Neural cell (in vitro differentiated cells): ENCODE data around the gene ALPG. TPM values are rescaled to one million over a fixed set of nuclear protein-coding genes. Genes with fewer than 3 reads are reported as not detected.
"Not testable (repeated sequence)": the region's sequence is repeated elsewhere in the genome, so short reads cannot be mapped to it uniquely, and the experiment has no call there.

Experiments used
- H2AFZ ChIP-seq: fragments of 200-600, 300-800 bp; sonication (generic), shearing (Covaris generic); 2 replicates; pipeline ENCODE4 v1.6.0; 2014; ENCODE audit warnings: low read depth, mild to moderate bottlenecking, antibody characterized with exemption, low read length, moderate library complexity
- H3F3A ChIP-seq: fragments of 200-600 bp; shearing (Covaris generic); 2 replicates; pipeline ENCODE4 v1.6.1; 2016; ENCODE audit warnings: mild to moderate bottlenecking, moderate library complexity, mixed read lengths, antibody characterized with exemption, low read length; ENCODE audit not compliant: insufficient read depth, poor library complexity, severe bottlenecking
- H3K27ac ChIP-seq: fragments of 200-600, 300-800 bp; sonication (generic), shearing (Covaris generic); 2 replicates; pipeline ENCODE4 v1.5.1; 2014; ENCODE audit warnings: mild to moderate bottlenecking, low read length, moderate library complexity
- H3K27me3 ChIP-seq: fragments of 300-800, 200-600 bp; sonication (generic), shearing (Covaris generic); 2 replicates; pipeline ENCODE4 v1.6.0; 2014; ENCODE audit warnings: mild to moderate bottlenecking, low read depth, low read length, moderate library complexity; ENCODE audit not compliant: insufficient read depth
- H3K36me3 ChIP-seq: fragments of 300-800, 200-600 bp; sonication (generic), shearing (Covaris generic); 2 replicates; pipeline ENCODE4 v1.5.1; 2014; ENCODE audit warnings: mild to moderate bottlenecking, antibody characterized with exemption, low read length, moderate library complexity; ENCODE audit not compliant: insufficient read depth
- H3K4me2 ChIP-seq: fragments of 300-800, 200-600 bp; sonication (generic), shearing (Covaris generic); 2 replicates; pipeline ENCODE4 v1.6.0; 2014; ENCODE audit warnings: mild to moderate bottlenecking, low read length
- H3K4me3 ChIP-seq: fragments of 300-800, 200-600 bp; sonication (generic), shearing (Covaris generic); 2 replicates; pipeline ENCODE4 v1.5.1; 2014; ENCODE audit warnings: mild to moderate bottlenecking, low read length, moderate library complexity
- H3K79me2 ChIP-seq: fragments of 200-600 bp; shearing (Covaris generic); replicated peaks from 2 replicates; pipeline ENCODE4 v1.6.0; 2014; ENCODE audit warnings: mild to moderate bottlenecking, low read length, moderate library complexity; ENCODE audit not compliant: insufficient read depth
- H3K9ac ChIP-seq: fragments of 300-800, 200-600 bp; sonication (generic), shearing (Covaris generic); 2 replicates; pipeline ENCODE4 v1.6.1; 2016; ENCODE audit warnings: mild to moderate bottlenecking, low read length, mixed read lengths
- H3K9me2 ChIP-seq: fragments of 200-600 bp; shearing (Covaris generic); 2 replicates; pipeline ENCODE4 v1.6.1; 2016; ENCODE audit warnings: mild to moderate bottlenecking, low read length, mixed read lengths; ENCODE audit not compliant: insufficient read depth
- H3K9me3 ChIP-seq: fragments of 200-600, 300-800 bp; sonication (generic), shearing (Covaris generic); 2 replicates; pipeline ENCODE4 v1.6.1; 2016; ENCODE audit warnings: mild to moderate bottlenecking, mixed run types, low read length, moderate library complexity, mixed read lengths
- H4K20me1 ChIP-seq: fragments of 200-600 bp; shearing (Covaris generic); 2 replicates; pipeline ENCODE4 v1.6.1; 2016; ENCODE audit warnings: mild to moderate bottlenecking, mixed run types; ENCODE audit not compliant: insufficient read depth
- CTCF ChIP-seq: fragments of 450-650 bp; IDR thresholded peaks from 2 replicates; pipeline ENCODE4 v1.5.1; 2014; ENCODE audit warnings: antibody characterized with exemption, mild to moderate bottlenecking, moderate library complexity; ENCODE audit not compliant: poor library complexity, severe bottlenecking
- EP300 ChIP-seq: fragments of 450-650 bp; conservative IDR thresholded peaks from 2 replicates; pipeline ENCODE4 v1.6.1; 2014; ENCODE audit warnings: antibody characterized with exemption, mild to moderate bottlenecking, moderate library complexity; ENCODE audit not compliant: poor library complexity, severe bottlenecking
- EZH2 ChIP-seq: fragments of 200-600, 300-800 bp; shearing (Covaris generic), sonication (generic); IDR thresholded peaks from 2 replicates; pipeline ENCODE4 v1.6.1; 2014; ENCODE audit warnings: antibody characterized with exemption, low read length, borderline replicate concordance, mild to moderate bottlenecking; ENCODE audit not compliant: insufficient read depth, poor library complexity, severe bottlenecking
- MXI1 ChIP-seq: fragments of 450-650 bp; conservative IDR thresholded peaks from 2 replicates; pipeline ENCODE4 v1.6.1; 2014; ENCODE audit warnings: antibody characterized with exemption, mild to moderate bottlenecking; ENCODE audit not compliant: poor library complexity, severe bottlenecking
- POLR2AphosphoS5 ChIP-seq: IDR thresholded peaks from 2 replicates; pipeline ENCODE4 v1.6.1; 2012
- RAD21 ChIP-seq: fragments of 450-650 bp; conservative IDR thresholded peaks from 2 replicates; pipeline ENCODE4 v1.6.1; 2014; ENCODE audit warnings: antibody characterized with exemption, mild to moderate bottlenecking, moderate library complexity
- REST ChIP-seq: IDR thresholded peaks from 2 replicates; pipeline ENCODE4 v1.6.1; 2012; ENCODE audit warnings: borderline replicate concordance
- SMC3 ChIP-seq: fragments of 450-650 bp; conservative IDR thresholded peaks from 2 replicates; pipeline ENCODE4 v1.6.1; 2014; ENCODE audit warnings: antibody characterized with exemption, mild to moderate bottlenecking, moderate library complexity; ENCODE audit not compliant: poor library complexity
- TAF1 ChIP-seq: IDR thresholded peaks from 2 replicates; pipeline ENCODE4 v1.6.1; 2012; ENCODE audit warnings: low read depth
- polyA plus RNA-seq: library from polyadenylated mRNA; depleted of rRNA; stranded (reverse); fragments of >200 nt; gene quantifications from 2 replicates; pipeline ENCODE4 v1.2.3, GENCODE V29; 2014

Gene ALPG
- polyA plus RNA-seq, 1 donor from 2014 or later = not detected

DNA sequence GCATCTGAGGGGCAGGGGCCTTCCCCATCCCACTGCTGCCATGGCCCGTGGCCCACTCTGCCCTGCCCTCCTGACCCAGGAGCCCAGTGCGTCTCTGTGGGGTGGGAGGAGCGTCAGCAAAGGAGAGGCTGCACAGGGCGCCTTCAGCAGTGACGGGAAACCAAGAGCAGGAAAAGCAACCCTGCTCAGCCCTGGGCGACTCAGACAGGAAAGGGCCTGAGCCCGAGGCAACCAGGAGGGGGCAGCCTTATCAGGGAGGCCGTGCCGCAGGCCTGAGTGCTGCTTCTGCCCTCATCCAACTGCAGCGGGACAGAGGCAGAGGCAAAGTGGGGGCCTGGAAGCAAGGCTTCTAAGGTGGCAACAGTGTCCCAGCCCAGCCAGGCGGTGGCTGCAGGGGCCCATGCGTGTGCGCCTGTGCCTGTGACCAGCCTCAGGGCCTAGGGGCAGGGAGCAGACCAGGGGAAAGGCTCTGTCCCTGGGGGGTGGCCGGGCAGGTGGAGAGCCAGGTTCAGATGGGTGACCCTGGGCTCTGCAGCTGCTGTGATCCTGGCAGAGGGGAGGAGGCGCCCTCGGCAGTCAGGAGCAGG lies 26.0 kb downstream of the ALPG start:
- Histone ChIP-seq H3K36me3 (no peaks in the 10 kb centered on the region), H3K79me2 (no peaks in the 10 kb centered on the region), H2AFZ (no peak overlapping the region), H3K27me3 (no peaks in the 10 kb centered on the region), H3K27ac (no peak overlapping the region), H3K9ac (no peak overlapping the region), H3K9me3 (no peaks in the 10 kb centered on the region), H4K20me1 (no peaks in the 10 kb centered on the region), H3K4me3 (no peak overlapping the region), H3K9me2 (no peaks in the 10 kb centered on the region), H3F3A (no peaks in the 10 kb centered on the region), H3K4me2 (no peak overlapping the region)
- no peak for TF ChIP-seq TAF1
- no peak for TF ChIP-seq MXI1
- TF ChIP-seq EP300 = no peak
- TF ChIP-seq RAD21 = no peak
- TF ChIP-seq POLR2AphosphoS5 = no peak
- TF ChIP-seq REST = no peak
- no peak for TF ChIP-seq SMC3
- TF ChIP-seq CTCF = no peak

- H3K27ac ChIP-seq, H4K20me1 ChIP-seq, H3F3A ChIP-seq, H3K4me2 ChIP-seq, H3K9me2 ChIP-seq, H3K9ac ChIP-seq, H3K36me3 ChIP-seq, H3K27me3 ChIP-seq, H3K9me3 ChIP-seq, H2AFZ ChIP-seq, H3K4me3 ChIP-seq, H3K79me2 ChIP-seq: not testable (repeated sequence)
Measured at GRCh38 chr2:232433622-232434021, 27.0 kb downstream of the ALPG start.

DNA sequence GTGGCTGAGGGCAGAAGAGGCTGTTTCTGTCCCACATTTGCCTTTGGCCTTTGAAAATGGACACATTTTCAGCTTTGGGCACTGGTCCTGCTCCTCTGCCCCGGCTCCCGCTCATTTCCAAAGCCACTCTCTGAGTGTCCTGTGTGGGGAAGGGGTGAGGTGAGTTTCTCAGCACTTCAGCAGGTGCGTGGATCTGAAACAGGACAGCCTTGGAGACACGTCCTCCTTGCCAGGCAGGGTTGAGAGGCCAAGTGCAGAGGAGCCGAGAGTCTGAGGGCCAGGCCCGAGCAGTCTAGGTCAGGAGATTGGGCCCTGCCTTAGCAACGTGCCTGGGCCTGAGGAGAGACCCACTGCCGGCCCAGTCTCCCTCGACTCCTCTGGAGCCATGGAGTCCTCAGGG lies 27.4 kb downstream of the ALPG start:
- Histone ChIP-seq H3K4me2 (no peak overlapping the region), H3K9ac (no peak overlapping the region), H3K27me3 (no peaks in the 10 kb centered on the region), H3K4me3 (no peak overlapping the region), H3K9me2 (no peaks in the 10 kb centered on the region), H3K9me3 (no peaks in the 10 kb centered on the region), H3K79me2 (no peaks in the 10 kb centered on the region), H3K27ac (no peak overlapping the region), H4K20me1 (no peaks in the 10 kb centered on the region), H3F3A (no peaks in the 10 kb centered on the region), H2AFZ (no peak overlapping the region), H3K36me3 (no peaks in the 10 kb centered on the region)
- TF ChIP-seq TAF1 (no peak), RAD21 (no peak), REST (no peak), EP300 (no peak), MXI1 (no peak), POLR2AphosphoS5 (no peak), EZH2 (no peak), CTCF (no peak), SMC3 (no peak)
